SW480 (cell line): ENCODE results near the gene ARHGEF39.

Experiments
- DNase-seq: peaks from one replicate; pipeline ENCODE4 v3.0.0-alpha.2; 2016; ENCODE audit warnings: low spot score

The ARHGEF39 gene

DNA sequence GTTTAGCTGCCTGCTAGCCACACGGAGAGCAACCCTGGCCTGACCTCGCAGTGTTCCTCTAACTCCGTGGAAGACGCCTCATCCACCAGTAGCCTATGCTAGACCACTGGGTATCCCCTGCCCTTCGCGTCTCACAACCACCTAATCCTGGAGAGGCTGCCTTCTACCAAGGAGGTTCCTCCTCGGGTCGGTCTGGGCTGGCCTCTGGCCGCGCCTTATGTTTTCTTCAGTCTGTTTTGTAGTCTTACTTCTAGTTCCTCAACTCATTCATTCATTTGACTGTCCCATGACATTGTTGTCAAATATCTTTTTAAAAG, 26.3 kb upstream of the ARHGEF39 start:
- peak; percentile 34 for DNase-seq

DNA sequence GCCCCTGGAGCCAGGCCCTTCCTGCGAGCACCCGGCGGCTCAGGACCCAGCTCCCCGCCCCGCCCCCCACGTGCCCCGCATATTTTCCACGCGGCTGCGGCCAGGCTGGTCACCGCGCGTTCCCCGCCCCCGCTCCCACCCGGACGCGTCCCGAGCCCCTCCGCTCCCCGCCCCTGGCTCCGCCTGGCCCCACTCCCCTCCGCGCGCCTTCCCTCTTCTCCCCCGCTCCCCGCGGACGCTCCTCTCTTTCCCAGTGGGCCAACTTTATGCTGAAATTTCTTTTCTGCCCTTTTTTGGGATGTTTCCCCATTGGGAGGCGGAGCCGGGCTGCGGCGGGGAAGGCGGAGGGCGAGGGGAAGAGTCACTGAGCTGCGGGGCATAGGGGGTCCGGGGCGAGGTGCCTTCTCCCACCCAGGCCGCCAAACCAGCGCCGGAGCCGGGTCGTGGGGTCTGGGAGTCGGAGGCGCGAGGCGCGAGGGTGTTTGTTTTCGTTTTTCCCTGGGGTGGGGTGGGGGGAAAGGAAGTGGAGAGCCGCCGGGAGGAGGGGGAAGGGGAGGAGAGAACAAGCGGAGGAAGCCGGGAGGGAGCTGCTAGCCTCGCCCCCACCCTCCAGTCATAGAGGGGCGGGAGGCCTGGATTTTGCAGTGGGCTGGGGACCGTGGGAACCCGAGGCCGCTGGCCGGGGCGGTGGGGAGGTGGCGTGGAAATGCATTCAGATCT, 25.8 kb upstream of the ARHGEF39 start:
- DNase-seq, result peak; percentile 31

DNA sequence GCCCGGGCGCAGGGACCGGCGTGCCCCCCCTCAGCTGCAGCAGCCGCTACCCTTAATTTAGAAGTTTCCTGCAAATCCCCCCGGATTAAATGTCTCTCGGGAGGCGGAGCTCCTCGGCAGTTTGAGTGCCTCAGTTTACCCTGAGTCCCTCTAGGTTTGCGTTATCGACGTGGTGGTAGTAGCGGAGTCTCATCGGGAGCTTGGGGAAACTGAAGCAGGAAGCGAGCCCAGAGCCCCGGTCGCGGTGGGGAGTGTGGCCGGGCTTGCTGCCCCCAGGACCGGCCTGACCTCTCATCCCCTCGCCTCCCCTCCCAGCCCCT, 25.3 kb upstream of the ARHGEF39 start:
- DNase-seq, result no peak

DNA sequence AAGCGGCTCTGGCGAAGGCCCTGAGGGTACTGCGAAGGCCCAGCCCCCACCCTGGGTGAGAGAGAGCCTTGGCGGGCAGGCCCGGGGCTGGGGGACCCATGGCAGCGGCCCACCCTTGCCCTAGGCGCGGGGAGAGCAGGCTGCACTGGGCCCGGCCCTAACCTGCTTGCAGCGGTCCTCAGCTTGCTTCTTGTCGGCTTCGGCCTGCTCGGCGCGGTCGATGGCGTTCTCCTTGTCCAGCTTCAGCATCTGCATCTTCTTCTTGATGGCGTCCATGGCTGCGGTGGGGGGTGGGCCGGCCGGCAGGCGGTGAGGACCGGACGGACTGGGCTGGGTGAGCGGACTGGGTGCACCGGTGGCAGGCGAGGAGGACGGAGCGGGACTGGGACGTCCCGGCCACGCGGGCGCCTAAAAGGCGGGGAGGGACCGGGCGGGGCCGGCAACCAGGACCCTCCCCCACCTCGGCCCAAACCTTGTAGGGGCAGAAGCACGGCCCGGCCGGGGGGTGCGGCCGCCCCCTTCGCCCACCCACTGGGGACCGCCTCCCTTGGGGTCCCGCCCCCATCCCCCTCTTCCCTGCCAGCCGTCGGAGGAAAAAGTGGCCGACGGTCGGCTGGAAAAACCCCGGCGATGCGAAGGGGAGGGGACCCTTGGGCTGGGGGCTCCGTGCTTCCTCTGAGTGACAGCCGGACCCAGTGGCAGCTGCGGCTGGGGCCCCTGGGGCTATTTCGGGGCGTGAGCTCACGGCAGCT, 24.7 kb upstream of the ARHGEF39 start, which contains the start of gene TPM2:
TSS of gene TPM2 (minus strand) at position 384 of the 752 bp plus-strand sequence. CDS start at position 276, 108 bp downstream.
- DNase-seq, result no peak

DNA sequence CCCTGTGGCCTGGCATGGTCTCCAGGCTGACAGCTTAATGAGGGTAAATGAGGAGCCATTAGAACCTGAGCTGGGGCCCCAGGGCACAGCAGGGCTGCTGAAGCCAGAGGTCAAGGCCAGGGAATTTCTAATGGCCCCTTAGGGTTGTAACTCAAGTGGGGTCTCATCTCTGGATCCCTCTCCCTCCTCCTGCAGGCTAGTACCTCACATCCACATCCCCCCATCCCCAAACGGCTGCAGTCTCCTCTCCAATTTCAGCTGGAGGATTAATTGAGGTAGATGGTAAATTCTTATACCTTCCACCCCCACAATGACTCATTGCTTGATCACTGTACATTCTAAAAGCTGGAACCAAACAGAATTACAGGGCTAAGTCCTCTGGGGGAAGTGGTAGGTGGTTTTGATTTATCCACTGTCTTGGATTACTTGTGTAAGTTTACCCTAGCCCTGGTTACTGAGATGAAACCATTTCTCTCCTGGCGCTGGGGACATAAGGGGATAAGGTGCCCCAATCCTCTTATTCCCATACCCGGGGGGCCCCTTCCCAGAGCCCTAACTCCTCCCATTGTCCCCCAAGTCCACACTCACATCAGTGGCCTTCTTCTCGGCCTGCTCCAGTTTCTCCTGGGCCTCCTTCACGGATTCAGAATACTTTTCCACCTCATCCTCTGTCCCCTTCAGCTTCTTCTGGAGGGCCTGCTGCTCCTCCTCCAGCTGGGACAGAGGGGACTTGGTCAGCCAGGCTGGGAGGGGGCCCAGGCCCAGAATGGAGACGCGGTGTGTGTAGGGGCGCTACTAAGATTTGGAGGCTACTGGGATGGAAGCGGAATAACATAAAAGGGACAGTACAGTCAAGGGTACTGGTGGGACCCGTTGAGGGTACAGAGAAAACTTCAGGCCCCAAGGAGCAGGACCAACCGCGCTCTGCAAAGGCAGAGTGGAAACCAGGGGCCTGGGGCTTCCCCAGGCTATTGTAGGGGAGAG, 23.9 kb upstream of the ARHGEF39 start:
- peak; percentile 83 for DNase-seq

DNA sequence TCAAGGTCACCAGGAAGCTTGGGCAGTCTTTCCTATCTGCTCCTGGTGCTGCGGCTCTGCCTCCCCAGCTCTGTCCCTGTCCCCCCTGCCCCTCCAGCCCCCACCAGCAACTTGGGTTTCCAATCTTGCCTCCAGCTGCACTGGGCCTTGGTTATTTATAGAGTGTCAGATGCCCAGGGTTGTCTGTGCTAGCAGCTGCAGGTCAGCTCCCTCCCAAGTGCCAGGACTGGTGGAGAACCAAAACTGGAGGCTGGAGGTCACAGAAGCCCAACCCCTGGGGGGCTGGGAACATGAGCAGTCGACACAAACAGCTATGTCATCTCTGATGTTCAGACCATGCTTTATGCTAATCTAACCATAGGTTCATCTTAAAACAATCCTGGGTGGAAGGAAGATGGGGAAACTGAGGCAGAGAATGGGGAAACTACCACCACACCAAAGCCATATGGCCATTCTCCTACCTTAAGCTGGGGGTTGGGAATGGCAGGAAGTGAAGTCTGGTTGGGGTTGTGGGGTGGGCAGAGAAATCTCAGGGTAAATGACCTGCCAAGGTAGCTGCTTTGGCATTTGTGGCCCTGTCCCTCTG, 23.1 kb upstream of the ARHGEF39 start:
- no peak for DNase-seq

DNA sequence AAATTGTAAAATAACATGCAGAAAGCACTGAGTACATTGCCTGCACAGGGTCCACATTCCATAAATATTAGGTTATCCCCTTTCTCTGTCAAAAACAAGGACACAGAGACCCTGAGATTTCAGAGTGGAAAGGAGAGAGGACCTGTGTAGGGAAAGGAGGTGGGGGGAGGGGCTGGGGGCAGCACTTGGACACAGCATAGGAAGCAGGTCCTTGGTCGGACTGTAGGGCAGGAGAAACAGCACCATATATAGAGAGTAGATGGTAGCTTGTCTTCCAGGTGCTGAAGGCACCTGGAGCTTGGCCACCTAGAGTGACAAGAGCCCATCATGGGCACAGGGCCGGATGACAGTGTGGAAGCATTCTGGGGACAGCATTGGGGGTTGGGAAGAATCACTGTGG, 22.3 kb upstream of the ARHGEF39 start:
- no peak for DNase-seq

DNA sequence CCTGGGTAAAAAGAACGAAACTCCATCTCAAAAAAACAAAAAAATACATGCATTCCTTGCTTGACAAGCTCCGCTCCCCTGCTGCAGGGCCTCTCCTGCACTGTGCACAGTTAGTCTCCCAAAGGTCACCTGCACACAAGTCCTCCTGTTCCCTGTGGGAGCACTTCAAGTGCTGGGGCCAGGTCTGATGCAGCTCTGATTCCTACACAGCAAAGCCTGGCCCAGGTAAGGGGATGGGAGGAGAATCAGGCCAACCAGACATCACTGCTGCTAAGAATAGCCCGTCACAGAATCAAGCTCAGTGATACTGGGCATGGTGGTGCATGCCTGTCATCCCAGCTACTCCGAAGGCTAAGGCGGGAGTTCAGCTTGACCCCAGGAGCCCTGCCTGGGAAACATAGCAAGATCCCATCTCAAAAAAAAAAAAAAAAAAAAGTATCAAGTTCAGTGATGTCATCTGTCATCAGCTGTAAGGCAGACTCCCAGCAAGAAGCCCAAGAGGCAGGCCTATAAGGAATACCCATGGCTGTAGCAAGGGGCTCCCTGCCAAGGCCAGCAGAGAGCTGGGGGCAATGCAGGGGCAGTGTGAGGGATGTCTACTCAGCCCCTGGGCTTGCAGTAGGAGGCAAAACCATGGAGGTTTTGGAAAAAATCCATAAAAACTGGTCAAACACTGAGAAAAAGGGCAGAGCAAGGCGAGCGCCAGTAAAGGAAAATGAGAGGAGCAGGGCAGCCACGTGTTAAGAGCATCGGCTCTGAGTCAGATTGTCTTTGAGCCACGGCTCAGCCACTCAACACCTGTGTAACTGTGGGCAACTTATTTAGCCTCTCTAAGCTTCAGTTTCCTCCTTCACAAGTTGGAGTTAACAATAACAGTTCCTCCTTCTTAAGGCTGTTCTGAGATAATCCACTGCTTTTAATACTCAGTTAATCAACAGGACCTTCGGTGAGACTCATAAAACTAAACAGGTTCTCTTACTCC, 21.5 kb upstream of the ARHGEF39 start:
- DNase-seq, result no peak

DNA sequence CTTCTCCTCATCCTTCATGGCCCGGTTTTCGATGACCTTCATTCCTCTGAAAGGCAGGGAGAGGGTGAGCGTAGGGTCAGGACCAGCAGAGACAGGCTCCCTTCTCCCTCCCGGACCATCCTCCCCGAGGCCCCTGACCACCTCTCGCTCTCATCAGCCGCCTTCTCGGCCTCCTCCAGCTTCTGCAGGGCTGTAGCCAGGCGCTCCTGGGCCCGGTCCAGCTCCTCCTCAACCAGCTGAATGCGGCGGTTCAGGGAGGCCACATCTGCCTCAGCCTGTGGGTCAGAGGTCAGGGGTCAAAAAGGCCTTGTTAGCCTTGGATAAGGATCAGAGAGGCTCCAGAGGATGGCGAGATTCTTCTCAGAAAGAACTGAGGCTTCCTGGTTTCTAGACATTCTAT, 20.5 kb upstream of the ARHGEF39 start:
- no peak for DNase-seq

DNA sequence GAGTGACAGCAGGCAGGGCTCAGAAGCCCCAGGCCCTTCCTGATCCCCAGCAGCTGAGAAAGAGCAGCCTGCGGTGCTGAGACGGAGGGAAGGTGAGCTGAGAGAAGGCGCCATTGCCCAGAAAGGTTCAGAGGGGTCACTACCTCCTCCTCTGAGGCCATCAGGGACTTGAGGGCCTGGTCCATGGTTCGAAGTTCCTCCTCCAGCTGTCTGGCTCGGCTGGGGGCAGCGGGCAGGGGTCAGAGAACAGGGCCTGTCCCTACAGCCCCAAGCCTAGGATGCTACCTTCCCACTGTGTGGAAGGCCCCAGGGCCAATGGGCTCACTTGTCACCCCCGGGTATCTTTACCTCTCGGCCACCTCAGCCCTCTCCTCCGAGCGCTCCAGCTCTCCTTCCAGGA, 19.9 kb upstream of the ARHGEF39 start:
- no peak for DNase-seq

DNA sequence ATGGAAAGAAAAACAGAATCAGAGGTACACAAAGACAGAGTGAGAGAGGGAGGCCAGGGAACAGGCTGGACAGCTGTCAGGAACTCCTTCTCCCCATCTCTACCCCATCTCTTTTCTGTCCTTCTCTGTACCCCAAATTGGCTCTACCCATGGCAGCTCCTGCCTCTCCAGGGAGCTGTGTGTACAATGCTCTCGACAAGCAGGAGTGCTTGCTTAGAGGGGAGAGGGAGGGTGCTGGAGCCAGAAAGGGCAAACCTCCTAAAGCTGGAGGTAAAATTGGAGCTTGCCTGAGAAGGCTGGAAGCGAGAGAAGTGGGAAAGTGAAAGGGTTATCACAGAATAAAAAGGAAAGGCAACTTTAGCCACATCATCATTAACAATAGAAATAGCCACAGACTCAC, 18.3 kb upstream of the ARHGEF39 start:
- DNase-seq, result no peak

DNA sequence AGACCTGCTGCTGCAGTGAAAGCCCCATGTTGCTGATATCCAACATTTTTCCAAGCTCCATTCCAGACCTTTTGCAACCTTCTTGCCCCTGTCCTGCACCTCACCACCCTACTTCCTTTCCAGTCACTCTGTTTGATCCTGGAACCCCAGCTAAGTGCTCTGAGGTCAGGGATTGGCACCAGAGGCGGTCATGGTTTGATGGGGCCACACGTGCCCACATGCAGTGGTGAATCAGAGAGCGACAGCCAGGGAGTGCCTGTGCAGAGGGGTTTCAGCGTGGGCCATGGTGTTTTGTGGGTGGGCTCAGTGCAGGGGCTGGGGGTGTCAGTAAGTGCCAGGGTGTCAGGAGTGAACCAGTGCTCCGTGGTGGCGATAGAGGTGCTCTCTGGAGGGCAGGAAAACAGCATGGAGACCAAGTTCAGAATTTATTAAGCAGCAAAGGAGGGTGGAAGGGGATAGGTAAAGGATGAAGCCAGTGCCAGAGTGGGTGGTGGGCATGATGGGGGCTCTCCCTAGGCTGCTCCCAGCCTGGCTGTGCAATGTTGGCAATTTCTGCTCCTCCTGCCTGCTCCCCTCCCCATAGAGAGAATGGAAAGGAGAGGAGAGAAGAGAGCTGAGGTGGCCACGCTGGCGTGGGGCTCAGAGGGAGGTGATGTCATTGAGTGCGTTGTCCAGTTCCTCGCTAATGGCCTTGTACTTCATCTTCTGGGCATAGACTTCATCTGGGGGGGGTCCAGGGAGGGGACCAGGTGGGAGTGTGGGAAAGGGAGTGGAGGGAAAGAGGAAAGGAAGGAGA, 17.7 kb upstream of the ARHGEF39 start:
- no peak for DNase-seq

DNA sequence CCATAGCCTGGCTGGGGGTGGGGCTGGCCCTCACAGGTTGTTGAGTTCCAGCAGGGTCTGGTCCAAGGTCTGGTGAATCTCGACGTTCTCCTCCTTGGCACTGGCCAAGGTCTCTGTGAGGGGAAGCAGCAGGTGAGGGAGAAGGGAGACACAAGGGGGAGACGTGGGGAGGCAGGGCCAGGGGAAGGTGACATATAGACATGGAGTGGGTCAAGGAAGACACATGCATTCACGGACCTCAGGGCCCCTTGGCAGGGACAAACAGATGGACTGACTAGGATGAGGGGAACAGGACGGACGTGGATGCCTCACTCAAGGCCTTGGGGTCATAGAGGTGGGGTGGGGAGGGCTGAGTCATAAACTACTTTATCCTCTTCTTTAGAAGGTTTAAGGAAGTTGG, 17.1 kb upstream of the ARHGEF39 start:
- DNase-seq, result no peak

DNA sequence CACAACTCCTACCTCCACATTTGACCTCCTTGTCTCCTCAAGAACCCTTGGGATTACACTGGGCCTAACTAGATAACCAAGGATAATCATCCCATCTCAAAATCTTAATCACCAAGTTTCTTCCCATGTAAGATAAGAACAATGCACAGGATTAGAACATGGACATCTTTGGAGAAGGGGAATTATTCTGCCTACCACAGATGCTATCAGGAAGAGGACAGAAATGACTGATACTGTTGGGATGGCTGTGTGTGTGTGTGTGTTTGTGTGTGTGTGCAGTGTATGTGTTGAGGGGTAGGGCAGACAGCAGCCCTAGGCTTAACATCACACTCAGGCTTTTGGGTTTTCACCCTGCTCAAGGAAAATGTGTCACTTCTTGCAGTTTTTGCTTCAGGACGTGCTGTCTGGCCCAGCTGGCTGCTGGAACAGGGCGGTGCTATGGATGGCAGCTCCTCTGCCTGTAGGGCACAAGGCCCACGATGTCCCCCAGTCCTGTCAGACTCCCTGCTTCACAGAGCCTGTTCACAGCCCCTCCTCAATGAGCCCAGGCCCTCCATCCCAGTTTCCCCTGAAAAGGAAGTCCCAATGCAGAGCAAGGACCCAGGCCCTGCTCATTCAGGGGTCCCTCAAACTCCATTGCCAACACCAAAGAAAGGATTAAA, 16.5 kb upstream of the ARHGEF39 start:
- no peak for DNase-seq

DNA sequence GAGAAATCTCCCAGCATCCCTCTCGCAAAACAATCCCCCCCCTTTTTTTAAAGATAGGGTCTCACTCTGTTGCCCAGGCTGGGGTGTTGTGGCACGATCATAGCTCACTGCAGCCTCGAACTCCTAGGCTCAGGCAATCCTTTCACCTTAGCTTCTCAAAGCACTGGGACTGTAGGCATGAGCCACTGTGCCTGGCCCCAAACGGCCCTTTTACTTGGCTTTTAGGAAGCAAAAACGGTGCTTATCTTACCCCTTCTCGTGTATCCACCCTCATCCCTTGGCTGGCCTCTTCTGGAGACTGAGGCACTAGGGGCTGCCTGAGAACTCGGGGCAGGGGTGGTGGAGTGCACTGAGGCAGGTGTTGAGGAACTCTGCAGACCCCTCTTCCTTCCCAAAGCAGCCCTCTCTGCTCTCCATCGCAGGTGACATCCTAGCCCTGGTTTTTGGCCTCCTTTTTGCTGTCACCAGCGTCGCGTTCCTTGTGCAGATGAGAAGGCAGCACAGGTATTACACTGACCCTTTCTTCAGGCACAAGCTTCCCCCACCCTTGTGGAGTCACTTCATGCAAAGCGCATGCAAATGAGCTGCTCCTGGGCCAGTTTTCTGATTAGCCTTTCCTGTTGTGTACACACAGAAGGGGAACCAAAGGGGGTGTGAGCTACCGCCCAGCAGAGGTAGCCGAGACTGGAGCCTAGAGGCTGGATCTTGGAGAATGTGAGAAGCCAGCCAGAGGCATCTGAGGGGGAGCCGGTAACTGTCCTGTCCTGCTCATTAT, 15.5 kb upstream of the ARHGEF39 start:
- DNase-seq, result no peak

DNA sequence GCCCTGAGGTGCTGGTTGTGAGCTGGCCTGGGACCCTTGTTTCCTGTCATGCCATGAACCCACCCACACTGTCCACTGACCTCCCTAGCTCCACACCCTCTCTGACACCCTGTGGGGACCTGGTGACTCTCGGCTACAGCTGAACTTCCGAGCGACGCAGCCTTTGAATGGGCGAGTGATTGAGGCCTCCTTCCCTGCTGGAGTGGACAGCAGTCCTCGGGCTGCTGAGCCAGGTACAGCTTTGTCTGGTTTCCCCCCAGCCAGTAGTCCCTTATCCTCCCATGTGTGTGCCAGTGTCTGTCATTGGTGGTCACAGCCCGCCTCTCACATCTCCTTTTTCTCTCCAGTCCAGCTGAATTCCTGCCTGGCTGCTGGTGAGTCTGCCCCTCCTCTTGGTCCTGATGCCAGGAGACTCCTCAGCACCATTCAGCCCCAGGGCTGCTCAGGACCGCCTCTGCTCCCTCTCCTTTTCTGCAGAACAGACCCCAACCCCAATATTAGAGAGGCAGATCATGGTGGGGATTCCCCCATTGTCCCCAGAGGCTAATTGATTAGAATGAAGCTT, 14.9 kb upstream of the ARHGEF39 start:
- no peak for DNase-seq

DNA sequence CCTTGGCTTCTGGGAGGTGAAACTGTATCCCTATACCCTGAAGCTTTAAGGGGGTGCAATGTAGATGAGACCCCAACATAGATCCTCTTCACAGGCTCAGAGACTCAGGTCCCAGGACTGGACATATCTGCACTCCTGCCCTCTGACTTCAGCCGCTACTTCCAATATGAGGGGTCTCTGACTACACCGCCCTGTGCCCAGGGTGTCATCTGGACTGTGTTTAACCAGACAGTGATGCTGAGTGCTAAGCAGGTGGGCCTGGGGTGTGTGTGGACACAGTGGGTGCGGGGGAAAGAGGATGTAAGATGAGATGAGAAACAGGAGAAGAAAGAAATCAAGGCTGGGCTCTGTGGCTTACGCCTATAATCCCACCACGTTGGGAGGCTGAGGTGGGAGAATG, 14.1 kb upstream of the ARHGEF39 start:
- no peak for DNase-seq

DNA sequence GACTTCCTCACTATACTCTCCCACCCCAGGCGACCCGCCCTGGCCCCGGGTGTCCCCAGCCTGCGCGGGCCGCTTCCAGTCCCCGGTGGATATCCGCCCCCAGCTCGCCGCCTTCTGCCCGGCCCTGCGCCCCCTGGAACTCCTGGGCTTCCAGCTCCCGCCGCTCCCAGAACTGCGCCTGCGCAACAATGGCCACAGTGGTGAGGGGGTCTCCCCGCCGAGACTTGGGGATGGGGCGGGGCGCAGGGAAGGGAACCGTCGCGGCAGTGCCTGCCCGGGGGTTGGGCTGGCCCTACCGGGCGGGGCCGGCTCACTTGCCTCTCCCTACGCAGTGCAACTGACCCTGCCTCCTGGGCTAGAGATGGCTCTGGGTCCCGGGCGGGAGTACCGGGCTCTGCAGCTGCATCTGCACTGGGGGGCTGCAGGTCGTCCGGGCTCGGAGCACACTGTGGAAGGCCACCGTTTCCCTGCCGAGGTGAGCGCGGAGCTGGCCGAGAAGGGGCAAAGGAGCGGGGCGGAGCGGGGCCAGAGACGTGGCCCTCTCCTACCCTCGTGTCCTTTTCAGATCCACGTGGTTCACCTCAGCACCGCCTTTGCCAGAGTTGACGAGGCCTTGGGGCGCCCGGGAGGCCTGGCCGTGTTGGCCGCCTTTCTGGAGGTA, 10.9 kb upstream of the ARHGEF39 start:
- DNase-seq, result no peak
